ENCODE measurements around the gene FBXO21.
"Not testable (repeated sequence)": the region's sequence is repeated elsewhere in the genome, so short reads cannot be mapped to it uniquely, and the experiment has no call there.

Gene FBXO21, protein sequence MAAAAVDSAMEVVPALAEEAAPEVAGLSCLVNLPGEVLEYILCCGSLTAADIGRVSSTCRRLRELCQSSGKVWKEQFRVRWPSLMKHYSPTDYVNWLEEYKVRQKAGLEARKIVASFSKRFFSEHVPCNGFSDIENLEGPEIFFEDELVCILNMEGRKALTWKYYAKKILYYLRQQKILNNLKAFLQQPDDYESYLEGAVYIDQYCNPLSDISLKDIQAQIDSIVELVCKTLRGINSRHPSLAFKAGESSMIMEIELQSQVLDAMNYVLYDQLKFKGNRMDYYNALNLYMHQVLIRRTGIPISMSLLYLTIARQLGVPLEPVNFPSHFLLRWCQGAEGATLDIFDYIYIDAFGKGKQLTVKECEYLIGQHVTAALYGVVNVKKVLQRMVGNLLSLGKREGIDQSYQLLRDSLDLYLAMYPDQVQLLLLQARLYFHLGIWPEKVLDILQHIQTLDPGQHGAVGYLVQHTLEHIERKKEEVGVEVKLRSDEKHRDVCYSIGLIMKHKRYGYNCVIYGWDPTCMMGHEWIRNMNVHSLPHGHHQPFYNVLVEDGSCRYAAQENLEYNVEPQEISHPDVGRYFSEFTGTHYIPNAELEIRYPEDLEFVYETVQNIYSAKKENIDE

GRCh38 chr12:117190210-117190781, at the start of gene FBXO21:
TSS of gene FBXO21 (minus strand) at chr12:117190470. CDS start at chr12:117190456, 14 bp downstream.
- peak; percentile 68 to 72 for DNase-seq

- peak; percentile 45 to 64 for DNase-seq
Measured at GRCh38 chr12:117236456-117237001, 46.3 kb upstream of the FBXO21 start.

- DNase-seq = no peak
Measured at GRCh38 chr12:117235261-117235660, 45.0 kb upstream of the FBXO21 start.

GRCh38 chr12:117234441-117234840, 44.2 kb upstream of the FBXO21 start:
- no peak for DNase-seq

DNA sequence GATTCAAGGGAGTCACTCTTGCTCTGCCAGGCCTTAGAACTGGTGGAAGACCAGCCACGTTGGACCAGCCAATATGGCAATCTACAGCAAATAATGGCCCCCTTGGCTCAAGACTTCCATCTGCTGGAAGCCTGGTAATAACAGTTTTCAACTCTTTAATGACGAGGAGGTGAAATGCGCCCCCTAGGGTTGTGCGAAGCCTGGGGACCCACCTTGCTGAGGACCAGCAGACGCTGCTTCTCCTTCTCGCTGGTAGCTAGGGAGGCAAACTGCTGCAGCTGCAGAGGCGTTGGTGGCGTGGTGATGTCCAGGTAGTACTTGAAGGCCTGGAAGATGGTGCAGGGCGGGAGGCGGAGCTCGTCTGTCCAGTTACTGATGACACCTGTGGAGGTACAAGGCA, 41.5 kb upstream of the FBXO21 start:
- DNase-seq = no peak

DNA sequence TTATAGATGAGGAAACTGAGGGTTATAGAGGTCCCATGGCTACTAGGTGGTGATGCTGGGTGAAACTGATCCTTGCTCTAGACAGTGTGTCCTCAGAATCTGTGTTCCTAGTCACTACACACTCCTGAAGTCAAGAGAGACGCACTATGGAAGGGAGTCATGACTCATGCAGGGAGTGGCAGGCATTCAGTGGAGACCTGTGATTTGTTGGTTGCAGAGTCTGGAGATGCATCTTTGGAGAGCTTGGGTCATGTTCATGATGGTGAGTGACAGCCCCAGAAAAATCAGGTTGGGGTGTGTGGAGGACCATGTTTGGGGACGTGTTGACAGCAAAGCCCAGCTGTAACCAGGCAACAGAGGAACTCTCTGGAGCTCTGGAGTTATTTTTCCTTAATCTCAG, 38.0 kb upstream of the FBXO21 start:
- DNase-seq = no peak

DNA sequence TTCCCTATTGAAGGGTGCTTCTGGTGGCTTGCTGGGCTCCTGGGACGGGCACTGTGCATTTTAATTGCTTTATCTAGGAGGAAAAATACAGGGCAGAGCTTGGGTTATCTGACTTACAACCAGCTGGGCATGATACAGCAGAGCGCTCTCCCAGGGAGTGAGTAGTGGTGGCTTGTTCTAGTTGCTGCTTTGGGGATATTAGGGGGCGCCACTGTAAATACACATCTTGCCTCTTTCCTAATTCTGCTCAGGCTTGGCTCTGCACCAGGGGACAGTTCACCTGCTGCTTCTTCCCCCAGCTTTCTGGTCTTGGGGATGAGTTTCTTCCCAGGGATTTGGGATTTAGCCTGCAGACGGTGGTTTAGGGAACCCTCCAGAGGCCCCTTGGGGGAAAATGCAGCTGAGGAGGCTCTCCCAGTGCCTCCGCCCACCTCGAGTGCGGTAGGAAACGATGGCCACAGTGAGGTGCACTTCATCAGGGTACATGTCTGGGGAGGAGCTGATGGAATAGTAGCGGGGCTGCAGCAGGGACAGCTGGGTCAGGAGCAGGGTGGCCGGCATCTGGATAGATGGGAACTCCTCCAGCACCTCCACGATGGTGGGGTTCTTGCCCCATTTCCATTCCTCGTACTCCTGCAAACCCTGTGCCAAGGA, 36.9 kb upstream of the FBXO21 start:
- no peak for DNase-seq

- DNase-seq = no peak
Measured at GRCh38 chr12:117226505-117226904, 36.2 kb upstream of the FBXO21 start.

GRCh38 chr12:117225179-117225578, 34.9 kb upstream of the FBXO21 start:
- no peak for DNase-seq

DNA sequence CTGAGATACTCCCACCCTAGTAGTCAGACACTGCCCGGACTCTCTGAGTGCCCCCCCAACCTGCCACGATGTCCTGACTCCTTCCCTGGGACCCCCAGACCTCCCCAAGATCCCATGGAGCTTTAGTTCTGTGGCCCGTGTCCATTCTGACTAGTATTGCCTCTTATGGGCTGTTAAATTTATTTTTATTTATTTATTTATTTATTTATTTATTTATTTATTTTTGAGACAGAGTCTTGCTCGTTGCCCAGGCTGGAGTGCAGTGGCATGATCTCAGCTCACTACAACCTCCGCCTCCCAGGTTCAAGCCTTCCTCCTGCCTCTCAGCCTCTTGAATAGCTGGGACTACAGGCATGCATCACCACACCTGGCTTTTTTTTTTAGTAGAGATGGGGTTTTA, 30.7 kb upstream of the FBXO21 start:
- DNase-seq = not testable (repeated sequence)

DNA sequence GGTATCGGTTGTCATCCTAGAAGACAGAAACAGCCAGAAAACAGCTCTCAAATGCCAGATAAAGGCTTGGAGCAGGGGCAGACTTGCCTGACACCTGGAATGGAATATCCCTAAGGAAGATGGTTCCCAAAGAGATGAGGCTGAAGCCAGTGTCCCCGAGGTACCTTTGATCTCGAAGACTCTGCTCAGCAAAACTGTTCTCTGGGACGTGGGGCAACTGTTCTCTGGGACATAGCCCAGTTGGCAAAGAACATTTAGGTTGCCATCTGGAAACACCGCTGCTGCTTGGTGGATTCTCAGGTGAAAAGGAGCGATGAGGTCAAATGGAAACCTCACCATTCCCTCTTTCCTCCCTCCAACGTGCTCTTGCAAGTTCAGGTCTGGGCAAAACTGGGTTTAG, 27.9 kb upstream of the FBXO21 start:
- no peak for DNase-seq

- no peak for DNase-seq
Measured at GRCh38 chr12:117216686-117217085, 26.4 kb upstream of the FBXO21 start.

DNA sequence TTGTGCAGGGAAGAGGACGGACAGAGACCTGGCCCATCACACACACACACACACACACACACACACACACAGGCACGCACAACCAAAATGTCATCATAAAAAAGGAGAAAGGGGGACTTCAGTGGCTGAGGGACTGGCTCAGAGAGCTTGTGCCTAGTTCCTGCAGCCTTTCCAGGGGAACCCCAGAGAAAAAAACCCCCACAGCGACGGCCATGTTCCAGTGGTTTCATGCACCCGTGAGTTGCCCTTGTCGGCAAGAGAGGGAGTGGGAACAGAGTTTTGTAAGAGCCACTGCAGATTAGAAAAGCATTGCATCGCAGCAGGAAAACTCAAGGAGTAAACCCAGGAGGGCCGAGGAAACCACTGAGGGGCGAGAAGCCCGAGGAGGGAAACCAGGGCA, 24.5 kb upstream of the FBXO21 start:
- DNase-seq = no peak

GRCh38 chr12:117213295-117213808, 23.1 kb upstream of the FBXO21 start:
- DNase-seq = no peak

GRCh38 chr12:117212563-117213190, 22.4 kb upstream of the FBXO21 start:
- peak; percentile 65 to 76 for DNase-seq

GRCh38 chr12:117210266-117210918, 20.1 kb upstream of the FBXO21 start:
- DNase-seq = no peak

- DNase-seq = no peak
Measured at GRCh38 chr12:117209626-117210025, 19.4 kb upstream of the FBXO21 start.

GRCh38 chr12:117208811-117209455, 18.7 kb upstream of the FBXO21 start:
- no peak for DNase-seq

- no peak for DNase-seq
Measured at GRCh38 chr12:117208206-117208605, 17.9 kb upstream of the FBXO21 start.

DNA sequence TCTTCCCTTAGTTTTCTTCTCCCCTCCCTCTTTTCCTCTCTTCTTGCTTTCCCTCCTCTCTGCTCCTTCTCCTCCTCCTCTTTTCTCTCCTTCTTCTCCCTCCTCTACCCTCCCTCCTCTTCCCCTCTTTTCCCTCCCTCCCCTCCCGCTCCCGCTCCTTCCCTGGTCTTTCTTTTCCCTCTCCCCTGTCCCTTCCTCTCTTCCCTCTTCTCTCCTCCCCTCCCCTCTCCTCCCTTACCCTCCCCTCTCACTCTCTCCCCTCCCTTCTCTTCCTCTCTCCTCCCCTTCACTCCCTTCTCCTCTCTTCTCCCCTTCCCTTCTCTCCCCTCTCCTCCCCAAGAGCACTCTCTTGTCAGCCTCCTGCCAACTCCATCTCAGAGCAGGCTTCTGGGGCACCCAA, 17.4 kb upstream of the FBXO21 start:
- no peak for DNase-seq

DNA sequence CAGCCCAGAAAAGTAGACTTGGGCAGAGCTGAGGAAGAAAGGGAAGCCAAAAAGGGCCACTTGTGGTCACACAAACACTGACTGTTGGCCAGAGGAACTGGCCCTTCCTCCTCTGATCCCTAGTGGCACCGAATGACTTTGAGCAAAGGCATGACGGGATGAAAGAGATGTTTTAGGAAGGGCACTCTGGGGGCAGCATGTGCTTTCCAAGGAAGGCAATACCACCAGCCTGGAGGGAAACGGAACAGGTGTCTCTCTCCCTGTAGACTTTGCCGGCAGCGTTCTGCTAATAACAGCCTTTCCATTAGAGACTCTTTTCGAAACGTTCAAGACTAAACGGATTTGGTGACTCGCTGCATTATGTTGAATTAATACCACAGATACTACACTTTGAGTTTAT, 12.3 kb upstream of the FBXO21 start:
- no peak for DNase-seq

DNA sequence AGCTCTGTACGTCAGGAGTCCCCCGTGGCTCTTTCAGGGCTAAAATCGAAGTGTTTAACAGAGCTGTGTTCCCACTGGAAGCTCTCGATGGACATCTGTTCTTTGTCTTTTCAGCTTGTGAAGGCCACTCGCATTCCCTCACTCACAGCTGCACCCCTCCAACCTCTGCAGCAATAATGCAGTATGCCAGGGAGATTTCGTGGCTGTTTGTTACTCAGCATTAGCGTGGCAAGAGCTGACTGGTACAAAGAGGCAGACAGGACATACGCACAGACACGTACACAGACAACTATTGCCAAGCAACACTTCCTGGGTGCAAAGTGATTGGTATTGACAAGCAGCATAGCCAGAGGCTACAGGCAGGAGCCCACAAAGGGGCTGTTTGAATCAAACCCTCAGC, 11.8 kb upstream of the FBXO21 start:
- DNase-seq = no peak
